NT2/D1 (cell line): ENCODE data around the gene GATB.

ENCODE experiments used
- DNase-seq: peaks from one replicate; pipeline ENCODE4 v3.0.0-alpha.2; 2011; ENCODE audit warnings: low read depth, low spot score
- H3K27me3 ChIP-seq: 2 replicates; pipeline ENCODE4 v1.6.0; 2011; ENCODE audit warnings: mild to moderate bottlenecking; ENCODE audit not compliant: insufficient read length, insufficient read depth
- H3K36me3 ChIP-seq: 2 replicates; pipeline ENCODE4 v1.6.1; 2011; ENCODE audit warnings: mild to moderate bottlenecking, low read length, mixed read lengths; ENCODE audit not compliant: insufficient read depth, insufficient read length
- H3K4me1 ChIP-seq: 2 replicates; pipeline ENCODE4 v1.5.1; 2011; ENCODE audit not compliant: insufficient read depth, insufficient read length
- H3K4me3 ChIP-seq: 2 replicates; pipeline ENCODE4 v1.5.1; 2011; ENCODE audit warnings: low read depth; ENCODE audit not compliant: insufficient read length
- H3K9ac ChIP-seq: 2 replicates; pipeline ENCODE4 v1.6.0; 2011; ENCODE audit warnings: low read depth; ENCODE audit not compliant: insufficient read length
- H3K9me3 ChIP-seq: 2 replicates; pipeline ENCODE4 v1.5.1; 2011; ENCODE audit warnings: mild to moderate bottlenecking, low read length; ENCODE audit not compliant: insufficient read depth
- SUZ12 ChIP-seq: IDR thresholded peaks from 2 replicates; pipeline ENCODE4 v1.6.1; 2011; ENCODE audit not compliant: insufficient read length, insufficient read depth; ENCODE audit errors: extremely low read depth
- YY1 ChIP-seq: IDR thresholded peaks from 2 replicates; pipeline ENCODE4 v1.6.1; 2011; ENCODE audit not compliant: insufficient read length, insufficient read depth
- ZNF274 ChIP-seq: IDR thresholded peaks from 2 replicates; pipeline ENCODE4 v1.6.1; 2011; ENCODE audit warnings: mild to moderate bottlenecking, low read depth, low read length

GATB gene

DNA sequence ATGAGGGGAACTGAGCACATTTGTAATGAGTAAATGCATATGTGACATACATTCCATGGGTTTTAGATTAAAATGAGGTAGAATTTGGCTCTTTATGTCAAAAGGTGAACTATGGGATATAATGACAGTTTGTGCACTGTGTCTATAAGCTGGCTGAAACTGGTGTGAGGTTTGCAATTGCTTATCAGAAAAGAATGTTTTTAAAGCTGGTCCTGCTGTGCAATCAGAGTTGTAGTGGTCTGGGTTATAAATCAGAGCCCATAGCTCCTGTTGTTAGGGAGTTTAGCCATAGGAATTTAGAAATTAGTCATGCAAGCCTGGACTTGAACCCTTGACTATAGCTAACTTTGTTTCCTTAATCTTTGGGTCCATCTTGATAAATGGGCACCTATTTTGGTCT lies 23.1 kb upstream of the GATB start:
- Histone ChIP-seq H3K4me1 (no peaks in the 10 kb centered on the region), H3K4me3 (no peak overlapping the region), H3K9me3 (no peaks in the 10 kb centered on the region), H3K36me3 (no peaks in the 10 kb centered on the region), H3K27me3 (no peaks in the 10 kb centered on the region), H3K9ac (no peak overlapping the region)
- no peak for DNase-seq
- TF ChIP-seq YY1 = no peak
- no peak for TF ChIP-seq SUZ12
- TF ChIP-seq ZNF274 = no peak

DNA sequence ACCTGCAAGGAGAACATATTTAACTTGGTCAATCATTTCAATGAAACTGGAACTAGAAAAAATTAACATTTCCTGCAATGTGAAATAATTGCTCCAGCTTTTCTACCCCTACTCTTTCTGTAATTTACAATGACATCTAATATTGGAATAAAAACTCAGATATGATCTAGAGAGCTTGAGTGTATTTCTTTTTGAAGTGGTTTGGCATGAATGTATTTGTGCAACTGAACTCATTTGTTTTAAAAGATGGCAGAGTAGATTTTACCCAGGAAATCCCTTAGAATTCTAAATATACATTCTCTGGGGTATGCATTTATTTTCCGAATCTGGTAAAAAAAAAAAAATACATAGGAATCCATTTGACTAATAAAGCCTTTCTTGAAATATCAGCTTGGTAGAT lies 21.5 kb upstream of the GATB start:
- TF ChIP-seq SUZ12 = no peak
- TF ChIP-seq ZNF274 = no peak
- TF ChIP-seq YY1 = no peak
- no peaks in the 10 kb centered on the region for H3K36me3 ChIP-seq
- no peak overlapping the region for H3K9ac ChIP-seq
- no peaks in the 10 kb centered on the region for H3K27me3 ChIP-seq
- no peaks in the 10 kb centered on the region for H3K9me3 ChIP-seq
- H3K4me3 ChIP-seq = no peak overlapping the region
- no peak for DNase-seq
- H3K4me1 ChIP-seq = no peaks in the 10 kb centered on the region

DNA sequence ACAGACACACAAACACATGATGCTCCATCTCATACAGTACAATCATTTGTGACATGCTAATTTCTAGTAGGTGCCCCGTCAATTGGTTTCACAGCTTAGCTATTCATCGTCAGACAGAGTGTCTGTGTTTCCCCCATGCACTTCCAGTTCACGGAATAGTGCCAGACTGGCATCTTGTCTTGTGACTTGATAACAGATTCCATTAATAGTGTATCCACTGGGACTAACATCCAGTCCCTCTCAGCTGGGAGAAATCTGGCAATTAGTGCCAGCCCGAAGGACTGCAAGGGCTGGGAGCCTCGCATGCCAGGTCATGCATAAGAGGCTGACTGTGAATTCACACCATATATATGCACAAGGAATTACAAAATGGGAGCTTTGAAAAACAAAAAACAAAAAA lies 20.2 kb upstream of the GATB start:
- no peak for DNase-seq
- H3K27me3 ChIP-seq = no peaks in the 10 kb centered on the region
- no peaks in the 10 kb centered on the region for H3K4me1 ChIP-seq
- no peak overlapping the region for H3K9ac ChIP-seq
- no peak for TF ChIP-seq ZNF274
- no peak for TF ChIP-seq SUZ12
- TF ChIP-seq YY1 = no peak
- H3K9me3 ChIP-seq = no peaks in the 10 kb centered on the region
- H3K36me3 ChIP-seq = no peaks in the 10 kb centered on the region
- no peak overlapping the region for H3K4me3 ChIP-seq

DNA sequence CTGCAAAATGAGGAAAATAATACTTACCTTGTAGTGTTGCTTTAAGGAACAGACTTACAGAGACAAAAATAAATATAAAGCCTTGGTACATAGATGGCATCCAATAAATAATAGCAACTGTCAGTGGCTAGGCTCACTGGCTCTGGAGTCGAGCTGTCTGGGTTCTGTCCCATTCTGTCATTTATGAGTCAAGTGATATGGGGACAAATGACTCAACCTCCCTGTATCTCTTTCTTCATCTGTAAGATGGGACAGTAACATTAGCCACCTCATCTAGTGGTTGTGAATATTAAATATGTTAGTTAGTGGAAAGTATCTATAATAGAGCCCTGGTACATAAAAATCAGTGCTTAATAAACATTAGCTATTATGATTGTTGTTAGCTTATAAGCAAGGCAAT lies 16.7 kb upstream of the GATB start:
- no peak overlapping the region for H3K9ac ChIP-seq
- no peaks in the 10 kb centered on the region for H3K27me3 ChIP-seq
- no peaks in the 10 kb centered on the region for H3K4me1 ChIP-seq
- H3K4me3 ChIP-seq = no peak overlapping the region
- TF ChIP-seq YY1 = no peak
- no peak for TF ChIP-seq ZNF274
- no peak for TF ChIP-seq SUZ12
- H3K36me3 ChIP-seq = no peaks in the 10 kb centered on the region
- DNase-seq = no peak
- peaks cover 23% of the 10 kb centered on the region for H3K9me3 ChIP-seq

DNA sequence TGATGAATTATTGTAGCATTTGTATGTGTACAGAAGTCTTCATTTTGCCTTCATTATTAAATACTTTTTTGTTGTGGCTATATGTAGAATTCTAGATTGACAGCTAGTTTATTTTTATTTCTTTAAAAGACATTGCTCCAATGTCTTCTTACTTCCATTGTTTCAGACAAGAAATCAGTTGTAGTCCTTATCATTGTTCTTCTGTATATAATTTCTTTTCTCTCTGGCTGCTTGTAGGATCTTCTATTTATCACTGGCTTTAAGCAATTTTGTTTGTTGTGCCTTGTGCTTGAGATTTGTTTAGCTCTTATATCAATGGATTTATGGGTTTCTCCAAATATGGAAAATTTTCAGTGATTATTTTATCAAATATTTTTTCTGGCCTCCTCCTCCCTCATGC lies 13.5 kb upstream of the GATB start:
- Histone ChIP-seq H3K4me1 (no peaks in the 10 kb centered on the region), H3K9me3 (peaks cover 23% of the 10 kb centered on the region), H3K27me3 (no peaks in the 10 kb centered on the region), H3K4me3 (no peak overlapping the region), H3K36me3 (no peaks in the 10 kb centered on the region), H3K9ac (no peak overlapping the region)
- TF ChIP-seq SUZ12 = no peak
- TF ChIP-seq YY1 = no peak
- TF ChIP-seq ZNF274 = no peak
- no peak for DNase-seq

DNA sequence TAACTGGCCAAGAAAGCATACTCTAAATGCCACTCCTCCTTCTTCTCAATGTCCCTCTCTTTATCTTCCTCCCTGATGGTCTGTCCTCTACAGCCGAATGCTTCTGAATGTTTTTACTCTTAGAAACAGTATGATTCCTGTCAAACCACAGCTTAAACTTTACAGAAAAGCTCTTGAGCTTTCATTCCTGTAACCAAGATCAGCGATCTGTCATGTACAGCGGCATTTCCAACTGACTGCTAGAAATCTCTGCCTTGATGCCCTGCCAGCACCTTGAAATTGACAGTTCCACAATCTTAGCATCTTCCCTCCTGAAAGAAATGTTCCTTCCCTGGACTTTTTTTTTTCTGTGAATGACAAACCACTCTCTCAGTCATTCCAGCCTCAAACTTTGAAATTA lies 11.5 kb upstream of the GATB start:
- H3K36me3 ChIP-seq = no peaks in the 10 kb centered on the region
- H3K9me3 ChIP-seq = peaks cover 23% of the 10 kb centered on the region
- no peak overlapping the region for H3K4me3 ChIP-seq
- H3K27me3 ChIP-seq = no peaks in the 10 kb centered on the region
- H3K4me1 ChIP-seq = no peaks in the 10 kb centered on the region
- DNase-seq = no peak
- no peak for TF ChIP-seq ZNF274
- no peak overlapping the region for H3K9ac ChIP-seq

DNA sequence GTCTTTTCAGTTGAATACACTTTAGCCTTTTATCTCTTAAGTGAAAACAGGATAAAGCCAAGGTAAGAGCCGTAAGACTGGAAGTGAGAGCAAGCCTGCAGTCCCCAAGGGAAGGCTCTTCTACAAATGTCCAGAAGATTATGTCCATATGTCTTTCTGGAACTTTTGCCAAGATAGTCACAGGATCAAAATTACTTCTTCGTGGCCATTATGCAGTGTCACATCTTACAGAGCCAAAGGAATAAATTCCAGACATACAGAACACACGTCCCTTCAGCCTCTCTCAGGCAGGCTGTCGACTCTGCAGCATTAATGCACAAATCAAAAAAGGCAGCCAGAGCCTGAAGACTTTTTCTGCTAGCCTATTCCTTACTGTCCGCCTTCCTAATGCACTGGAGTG lies 10.9 kb upstream of the GATB start:
- no peak for TF ChIP-seq ZNF274
- TF ChIP-seq SUZ12 = no peak
- TF ChIP-seq YY1 = no peak
- no peaks in the 10 kb centered on the region for H3K4me1 ChIP-seq
- DNase-seq = no peak
- no peaks in the 10 kb centered on the region for H3K36me3 ChIP-seq
- H3K9me3 ChIP-seq = peaks cover 23% of the 10 kb centered on the region
- no peak overlapping the region for H3K4me3 ChIP-seq
- H3K27me3 ChIP-seq = no peaks in the 10 kb centered on the region
- H3K9ac ChIP-seq = no peak overlapping the region

DNA sequence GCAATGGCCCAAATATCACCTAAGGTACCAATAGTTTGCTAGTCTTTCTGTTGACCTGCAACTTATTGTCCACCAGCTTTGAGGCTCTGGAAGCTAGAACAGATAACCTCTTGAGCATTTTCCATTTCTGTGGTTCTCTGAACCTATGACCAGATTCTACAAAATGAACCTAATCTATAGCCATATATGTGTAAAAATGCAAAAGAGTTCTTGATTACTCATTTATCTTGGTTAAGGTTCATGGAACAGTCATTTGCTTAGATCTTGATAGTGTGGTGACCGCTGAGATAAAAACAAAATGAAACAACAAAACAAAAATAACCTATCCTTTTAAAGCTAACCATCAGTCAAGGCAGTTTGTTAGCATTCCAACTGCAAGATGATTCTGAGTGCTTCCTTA lies 9.3 kb upstream of the GATB start:
- TF ChIP-seq SUZ12 = no peak
- no peak for TF ChIP-seq YY1
- no peak for TF ChIP-seq ZNF274
- H3K9ac ChIP-seq = no peak overlapping the region
- no peak overlapping the region for H3K4me3 ChIP-seq
- no peaks in the 10 kb centered on the region for H3K4me1 ChIP-seq
- H3K9me3 ChIP-seq = peaks cover 21% of the 10 kb centered on the region
- DNase-seq = no peak
- no peaks in the 10 kb centered on the region for H3K27me3 ChIP-seq
- H3K36me3 ChIP-seq = no peaks in the 10 kb centered on the region
